Activated CD8-positive, alpha-beta memory T cell treated with anti-CD3 and anti-CD28 coated beads, Interleukin-2, amount 50 U/mL, for 4 hours (primary cell): ENCODE measurements around the gene TEKT1.
"Not testable (repeated sequence)": the region's sequence is repeated elsewhere in the genome, so short reads cannot be mapped to it uniquely, and the experiment has no call there.

Experiments
- DNase-seq: peaks from one replicate; pipeline ENCODE4 v3.0.0-alpha.2; 2020

The TEKT1 gene

GRCh38 chr17:6831661-6832263, at the start of gene TEKT1:
TSS of gene TEKT1 (minus strand) at chr17:6831729. CDS start at chr17:6830376, 1,353 bp downstream.
- peak; percentile 64 for DNase-seq

GRCh38 chr17:6879221-6879975, 47.9 kb upstream of the TEKT1 start:
- not testable (repeated sequence) for DNase-seq

GRCh38 chr17:6875276-6875675, 43.7 kb upstream of the TEKT1 start:
- DNase-seq = not testable (repeated sequence)

- DNase-seq = no peak
Measured at GRCh38 chr17:6872936-6873335, 41.4 kb upstream of the TEKT1 start.

- no peak for DNase-seq
Measured at GRCh38 chr17:6870841-6871240, 39.3 kb upstream of the TEKT1 start.

- no peak for DNase-seq
Measured at GRCh38 chr17:6868582-6868981, 37.1 kb upstream of the TEKT1 start.

- no peak for DNase-seq
Measured at GRCh38 chr17:6867849-6868248, 36.3 kb upstream of the TEKT1 start.

GRCh38 chr17:6862825-6863224, 31.3 kb upstream of the TEKT1 start:
- DNase-seq = peak; percentile 15

- no peak for DNase-seq
Measured at GRCh38 chr17:6862122-6862521, 30.6 kb upstream of the TEKT1 start.

GRCh38 chr17:6857904-6858303, 26.4 kb upstream of the TEKT1 start:
- no peak for DNase-seq

- DNase-seq = no peak
Measured at GRCh38 chr17:6857336-6857735, 25.8 kb upstream of the TEKT1 start.

GRCh38 chr17:6856051-6856450, 24.5 kb upstream of the TEKT1 start:
- no peak for DNase-seq

- peak; percentile 51 for DNase-seq
Measured at GRCh38 chr17:6853764-6854442, 22.4 kb upstream of the TEKT1 start.

- DNase-seq = not testable (repeated sequence)
Measured at GRCh38 chr17:6848545-6849179, 17.1 kb upstream of the TEKT1 start.

GRCh38 chr17:6846138-6846537, 14.6 kb upstream of the TEKT1 start:
- DNase-seq = not testable (repeated sequence)

GRCh38 chr17:6844406-6844805, 12.9 kb upstream of the TEKT1 start:
- not testable (repeated sequence) for DNase-seq

- DNase-seq = no peak
Measured at GRCh38 chr17:6843241-6843880, 11.8 kb upstream of the TEKT1 start.

GRCh38 chr17:6841769-6842168, 10.2 kb upstream of the TEKT1 start:
- DNase-seq = not testable (repeated sequence)

GRCh38 chr17:6830383-6830986, 1.0 kb downstream of the TEKT1 start:
- DNase-seq = no peak

- DNase-seq = no peak
Measured at GRCh38 chr17:6823011-6823442, 8.5 kb downstream of the TEKT1 start.

- no peak for DNase-seq
Measured at GRCh38 chr17:6818938-6819337, 12.6 kb downstream of the TEKT1 start.

- DNase-seq = not testable (repeated sequence)
Measured at GRCh38 chr17:6816368-6816767, 15.2 kb downstream of the TEKT1 start.
